Common myeloid progenitor, CD34-positive (primary cell): Measurements from ENCODE around the gene ITIH1. TPM values are rescaled to one million over a fixed set of nuclear protein-coding genes. Genes with fewer than 3 reads are reported as not detected.
"Not testable (repeated sequence)": the region's sequence is repeated elsewhere in the genome, so short reads cannot be mapped to it uniquely, and the experiment has no call there.

ENCODE experiments used
- CTCF ChIA-PET: fragments of 350-600 bp; sonication (Branson Sonifier 250); formaldehyde crosslinking; loops from one replicate; lab custom pipeline; 2021; ENCODE audit warnings: antibody characterized with exemption; lab: Charles Lee
- POLR2A ChIA-PET: fragments of 350-600 bp; sonication (Branson Sonifier 250); formaldehyde crosslinking; loops from one replicate; lab custom pipeline; 2021; ENCODE audit warnings: antibody characterized with exemption; lab: Charles Lee
- DNase-seq, 3 donors: peaks; one replicate each; pipeline versions ENCODE4 v3.0.0 to v3.0.0-alpha.2; 2013
- H3K27ac ChIP-seq, 2 experiments: 1 replicate in 1 of 2; 2 replicates in 1 of 2; pipeline ENCODE4 v1.7.0; 2013; ENCODE audit warnings: inconsistent platforms in 2 of 2, low read length in 2 of 2, mild to moderate bottlenecking in 2 of 2, low read depth in 1 of 2, moderate library complexity in 1 of 2; ENCODE audit not compliant: severe bottlenecking in 2 of 2, insufficient read depth in 1 of 2, poor library complexity in 1 of 2
- H3K27me3 ChIP-seq, 5 experiments: replicated peaks in 2 of 5; 1 replicate in 3 of 5; 2 replicates in 2 of 5; pipeline versions ENCODE4 v1.6.1 to v1.7.0; 2013; ENCODE audit warnings: low read length in 4 of 5, mild to moderate bottlenecking in 2 of 5, moderate library complexity in 2 of 5, inconsistent platforms in 1 of 5; ENCODE audit not compliant: insufficient read depth in 5 of 5, control insufficient read depth in 4 of 5
- H3K36me3 ChIP-seq, 4 experiments: 1 replicate in 2 of 4; 2 replicates in 2 of 4; pipeline versions ENCODE4 v1.6.1 to v1.7.0; 2013; ENCODE audit warnings: low read length in 3 of 4, control low read depth in 1 of 4, mild to moderate bottlenecking in 1 of 4; ENCODE audit not compliant: control insufficient read depth in 4 of 4, insufficient read depth in 4 of 4
- H3K4me1 ChIP-seq, 4 experiments: 1 replicate in 3 of 4; 2 replicates in 1 of 4; pipeline versions ENCODE4 v1.6.1 to v1.7.1; 2013; ENCODE audit warnings: low read length in 3 of 4, mild to moderate bottlenecking in 3 of 4, control low read depth in 1 of 4, inconsistent platforms in 1 of 4, moderate library complexity in 1 of 4; ENCODE audit not compliant: control insufficient read depth in 4 of 4, insufficient read depth in 4 of 4; ENCODE audit errors: control extremely low read depth in 1 of 4
- H3K4me3 ChIP-seq, 7 experiments: 1 replicate in 4 of 7; 2 replicates in 3 of 7; pipeline versions ENCODE4 v1.5.1 to v1.7.0; 2013; ENCODE audit warnings: mild to moderate bottlenecking in 7 of 7, low read length in 6 of 7, moderate library complexity in 6 of 7, inconsistent platforms in 2 of 7, low read depth in 2 of 7, control low read depth in 1 of 7; ENCODE audit not compliant: insufficient read depth in 4 of 7, control insufficient read depth in 1 of 7; ENCODE audit errors: extremely low read depth in 1 of 7
- H3K9me3 ChIP-seq, 5 experiments: 1 replicate in 4 of 5; 2 replicates in 1 of 5; pipeline versions ENCODE4 v1.6.1 to v1.7.1; 2013; ENCODE audit warnings: low read length in 4 of 5, mild to moderate bottlenecking in 2 of 5, inconsistent platforms in 1 of 5, low read depth in 1 of 5, moderate library complexity in 1 of 5; ENCODE audit not compliant: control insufficient read depth in 4 of 5, insufficient read depth in 2 of 5; ENCODE audit errors: control extremely low read depth in 1 of 5
- WGBS: methylation state at CpG from one replicate; pipeline ENCODE4 v1.1.5; 2013; ENCODE audit not compliant: insufficient coverage; 5-methylcytosine and 5-hydroxymethylcytosine counted together
- polyA plus RNA-seq: library from polyadenylated mRNA; unstranded; fragments of 120-200 nt; gene quantifications from one replicate; pipeline ENCODE4 v1.2.1, GENCODE V29; 2013

Gene ITIH1, protein sequence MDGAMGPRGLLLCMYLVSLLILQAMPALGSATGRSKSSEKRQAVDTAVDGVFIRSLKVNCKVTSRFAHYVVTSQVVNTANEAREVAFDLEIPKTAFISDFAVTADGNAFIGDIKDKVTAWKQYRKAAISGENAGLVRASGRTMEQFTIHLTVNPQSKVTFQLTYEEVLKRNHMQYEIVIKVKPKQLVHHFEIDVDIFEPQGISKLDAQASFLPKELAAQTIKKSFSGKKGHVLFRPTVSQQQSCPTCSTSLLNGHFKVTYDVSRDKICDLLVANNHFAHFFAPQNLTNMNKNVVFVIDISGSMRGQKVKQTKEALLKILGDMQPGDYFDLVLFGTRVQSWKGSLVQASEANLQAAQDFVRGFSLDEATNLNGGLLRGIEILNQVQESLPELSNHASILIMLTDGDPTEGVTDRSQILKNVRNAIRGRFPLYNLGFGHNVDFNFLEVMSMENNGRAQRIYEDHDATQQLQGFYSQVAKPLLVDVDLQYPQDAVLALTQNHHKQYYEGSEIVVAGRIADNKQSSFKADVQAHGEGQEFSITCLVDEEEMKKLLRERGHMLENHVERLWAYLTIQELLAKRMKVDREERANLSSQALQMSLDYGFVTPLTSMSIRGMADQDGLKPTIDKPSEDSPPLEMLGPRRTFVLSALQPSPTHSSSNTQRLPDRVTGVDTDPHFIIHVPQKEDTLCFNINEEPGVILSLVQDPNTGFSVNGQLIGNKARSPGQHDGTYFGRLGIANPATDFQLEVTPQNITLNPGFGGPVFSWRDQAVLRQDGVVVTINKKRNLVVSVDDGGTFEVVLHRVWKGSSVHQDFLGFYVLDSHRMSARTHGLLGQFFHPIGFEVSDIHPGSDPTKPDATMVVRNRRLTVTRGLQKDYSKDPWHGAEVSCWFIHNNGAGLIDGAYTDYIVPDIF
- polyA plus RNA-seq: 0.12 TPM

DNA sequence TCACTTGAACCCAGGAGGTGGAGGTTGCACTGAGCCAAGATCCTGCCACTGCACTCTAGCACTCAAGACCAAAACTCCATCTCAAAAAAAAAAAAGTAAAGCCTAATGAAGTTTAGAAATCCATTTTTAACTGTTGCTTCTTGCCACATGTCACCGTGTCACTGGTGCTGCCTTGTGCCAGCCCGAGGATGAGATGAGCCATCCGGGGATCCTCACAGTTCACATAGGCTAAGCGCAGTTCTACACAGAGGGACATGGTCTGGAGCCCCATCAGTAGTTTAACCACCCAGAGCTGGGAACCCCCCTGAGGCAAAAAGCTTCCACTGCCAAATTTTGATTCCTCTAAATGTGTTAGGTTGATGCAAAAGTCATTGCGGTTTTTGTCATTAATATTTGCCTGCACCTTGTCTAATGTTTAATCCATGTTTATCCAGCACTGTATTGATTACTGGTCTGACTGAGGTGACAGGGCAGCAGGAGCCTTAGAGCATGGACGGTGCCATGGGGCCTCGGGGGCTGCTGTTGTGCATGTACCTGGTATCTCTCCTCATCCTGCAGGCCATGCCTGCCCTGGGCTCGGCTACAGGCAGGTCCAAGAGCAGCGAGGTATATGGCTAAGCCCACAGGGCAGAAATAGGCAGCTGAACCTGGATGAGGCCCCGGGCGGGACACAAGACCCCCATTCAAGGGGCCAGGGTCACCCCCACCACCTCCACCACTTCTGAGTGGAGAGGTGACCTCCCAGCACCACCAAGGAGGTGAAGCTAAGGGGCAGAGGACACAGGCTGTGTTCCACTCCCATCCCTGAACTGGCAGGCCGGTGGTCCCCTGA lies at the start of gene ITIH1:
TSS of gene ITIH1 (plus strand) at position 473 of the 832 bp plus-strand sequence. CDS start at position 490, 17 bp downstream.
- no peak within 1 kb of the TSS for H3K27ac ChIP-seq
- CTCF ChIA-PET: interaction anchor here (1.1 kb wide), 1 partner anchor 50 kb away, joined by 3 read pairs; no protein-coding TSS in a partner anchor
- H3K4me1 ChIP-seq: peaks cover 0 to 30% (median 21%) of the 10 kb centered on the region in 4 experiments
- 94% methylated on average over 12 of the region's 12 CpGs for WGBS
- H3K9me3 ChIP-seq: no peaks in the 10 kb centered on the region
- peaks cover 0 to 3% (median 0%) of the 10 kb centered on the region in 5 experiments for H3K27me3 ChIP-seq
- peak within 1 kb of the TSS in 1 of 7 experiments; percentile 31 for H3K4me3 ChIP-seq
- POLR2A ChIA-PET: no interaction called here
- no peaks in the 10 kb centered on the region for H3K36me3 ChIP-seq
- no peak for DNase-seq

DNA sequence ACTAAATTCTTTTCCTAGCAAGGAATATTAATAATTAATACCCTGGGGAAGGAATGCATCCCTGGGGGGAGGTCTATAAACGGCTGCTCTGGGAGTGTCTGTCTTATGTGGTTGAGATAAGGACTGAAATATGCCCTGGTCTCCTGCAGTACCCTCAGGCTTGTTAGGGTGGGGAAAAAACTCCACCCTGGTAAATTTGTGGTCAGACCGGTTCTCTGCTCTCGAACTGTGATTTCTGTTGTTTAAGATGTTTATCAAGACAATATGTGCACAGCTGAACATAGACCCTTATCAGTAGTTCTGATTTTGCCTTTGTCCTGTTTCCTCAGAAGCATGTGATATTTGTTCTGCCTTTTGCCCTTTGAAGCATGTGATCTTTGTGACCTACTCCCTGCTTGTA lies 48.6 kb upstream of the ITIH1 start:
- H3K27ac ChIP-seq, POLR2A ChIA-PET, H3K4me1 ChIP-seq, H3K4me3 ChIP-seq, DNase-seq, H3K27me3 ChIP-seq: not testable (repeated sequence)
- WGBS: no CpG with 5 or more reads among the region's 3 CpGs
- CTCF ChIA-PET: interaction anchor here (1.3 kb wide), 1 partner anchor 14 kb away, joined by 4 read pairs; no protein-coding TSS in a partner anchor
- H3K36me3 ChIP-seq: peaks cover 15 to 47% (median 25%) of the 10 kb centered on the region in 4 experiments
- H3K9me3 ChIP-seq: peaks cover 3 to 27% (median 10%) of the 10 kb centered on the region in 5 experiments

DNA sequence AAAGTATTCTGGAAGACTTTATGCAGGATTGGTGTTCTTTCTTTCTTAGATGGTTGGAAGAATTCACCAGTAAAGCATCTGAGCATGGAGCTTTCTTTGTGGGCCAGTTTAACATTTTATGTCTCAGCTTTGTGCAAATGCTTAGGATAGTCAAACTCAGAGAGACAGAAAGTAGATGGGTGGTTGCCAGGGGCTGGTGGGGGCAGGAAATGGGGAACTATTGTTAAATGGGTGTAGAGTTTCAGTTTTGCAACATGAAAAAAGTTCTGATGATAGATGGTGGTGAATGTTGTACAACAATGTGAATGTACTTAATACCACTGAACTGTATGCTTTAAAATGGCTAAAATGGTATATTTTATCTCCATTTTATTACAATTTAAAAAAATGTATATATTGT lies 46.7 kb upstream of the ITIH1 start:
- H3K36me3 ChIP-seq: peaks cover 22 to 63% (median 34%) of the 10 kb centered on the region in 4 experiments
- DNase-seq: no peak
- no peaks in the 10 kb centered on the region for H3K4me1 ChIP-seq
- H3K9me3 ChIP-seq: peaks cover 3 to 27% (median 10%) of the 10 kb centered on the region in 5 experiments
- CTCF ChIA-PET: no interaction called here
- no peak overlapping the region for H3K4me3 ChIP-seq
- H3K27ac ChIP-seq: no peak overlapping the region
- no peaks in the 10 kb centered on the region for H3K27me3 ChIP-seq
- POLR2A ChIA-PET: no interaction called here

DNA sequence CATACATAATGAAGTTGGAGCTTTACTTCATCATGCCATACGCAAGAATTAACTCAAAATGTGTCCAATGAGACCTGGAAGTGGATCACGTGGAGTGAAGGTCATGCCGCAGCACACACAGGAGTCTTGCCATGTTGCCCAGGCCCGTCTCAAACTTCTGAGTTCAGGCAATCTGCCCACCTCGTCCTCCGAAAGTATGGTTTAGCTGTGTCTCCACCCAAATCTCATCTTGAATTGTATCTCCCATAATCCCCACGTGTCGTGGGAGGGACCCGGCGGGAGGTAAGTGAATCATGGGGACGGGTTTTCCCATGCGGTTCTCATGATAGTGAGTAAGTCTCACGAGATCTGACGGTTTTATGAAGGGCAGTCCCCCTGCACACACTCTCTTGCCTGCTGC lies 45.8 kb upstream of the ITIH1 start:
- POLR2A ChIA-PET: no interaction called here
- no peak overlapping the region for H3K4me3 ChIP-seq
- no peaks in the 10 kb centered on the region for H3K27me3 ChIP-seq
- DNase-seq: no peak
- peaks cover 22 to 66% (median 35%) of the 10 kb centered on the region in 4 experiments for H3K36me3 ChIP-seq
- peaks cover 3 to 27% (median 10%) of the 10 kb centered on the region in 5 experiments for H3K9me3 ChIP-seq
- H3K4me1 ChIP-seq: no peaks in the 10 kb centered on the region
- 94% methylated on average over 14 of the region's 14 CpGs for WGBS
- no peak overlapping the region for H3K27ac ChIP-seq
- CTCF ChIA-PET: no interaction called here

DNA sequence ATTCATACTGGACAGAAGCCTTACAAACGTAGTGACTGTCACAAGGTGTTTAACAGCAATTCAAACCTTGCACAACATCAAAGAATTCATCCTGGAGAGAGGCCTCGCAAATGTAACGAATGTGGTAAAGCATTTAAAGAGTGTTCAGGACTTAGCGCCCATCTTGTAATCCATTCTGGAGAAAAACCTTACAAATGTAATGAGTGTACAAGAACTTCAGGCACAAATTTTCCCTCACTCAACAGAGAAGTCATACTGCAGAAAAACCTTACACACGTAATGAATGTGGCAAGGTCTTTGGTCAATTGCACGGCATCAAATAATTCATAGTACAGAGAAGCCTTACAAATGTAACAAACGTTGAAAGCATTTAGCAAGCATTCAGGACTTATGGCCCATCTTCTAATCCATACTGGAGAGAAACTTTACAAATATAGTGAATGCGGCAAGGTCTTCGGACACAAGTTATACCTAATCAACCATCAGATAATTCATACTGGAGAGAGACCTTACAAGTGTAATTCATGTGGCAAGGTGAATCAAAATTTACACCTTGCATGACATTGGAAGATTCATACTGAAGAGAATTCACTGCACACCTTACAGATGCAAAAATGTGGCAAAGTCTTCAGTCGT lies 44.0 kb upstream of the ITIH1 start:
- H3K4me1 ChIP-seq: no peaks in the 10 kb centered on the region
- 100% methylated on average over 1 of the region's 10 CpGs for WGBS
- peaks cover 3 to 24% (median 7%) of the 10 kb centered on the region in 5 experiments for H3K9me3 ChIP-seq
- H3K36me3 ChIP-seq: peaks cover 17 to 68% (median 40%) of the 10 kb centered on the region in 4 experiments
- no peaks in the 10 kb centered on the region for H3K27me3 ChIP-seq
- ChIA-PET POLR2A (no interaction called here), CTCF (no interaction called here)
- no peak for DNase-seq
- H3K27ac ChIP-seq: no peak overlapping the region
- no peak overlapping the region for H3K4me3 ChIP-seq

DNA sequence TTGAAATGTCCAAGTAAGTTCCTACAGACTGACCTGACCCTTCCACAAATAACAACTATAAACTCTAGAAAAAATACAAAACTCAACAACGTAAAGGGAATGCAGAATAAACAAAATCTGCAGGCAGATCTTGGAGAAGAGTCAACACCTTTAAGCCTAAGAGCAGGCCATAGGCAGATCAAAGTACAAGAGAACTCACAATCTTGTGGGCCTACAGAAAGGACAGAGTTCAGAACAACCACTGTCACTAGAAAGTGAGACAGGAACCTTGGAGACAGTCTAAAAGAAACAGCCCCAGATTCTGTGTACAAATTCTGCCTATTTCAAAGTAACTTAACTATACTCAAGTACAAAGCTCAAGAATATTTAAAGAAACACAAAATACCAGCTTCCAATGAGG lies 37.7 kb upstream of the ITIH1 start:
- Histone ChIP-seq H3K4me3 (no peak overlapping the region), H3K27ac (no peak overlapping the region), H3K36me3 (peaks cover 21 to 68% (median 33%) of the 10 kb centered on the region in 4 experiments), H3K4me1 (no peaks in the 10 kb centered on the region), H3K9me3 (peaks cover 0 to 1% (median 0%) of the 10 kb centered on the region in 5 experiments), H3K27me3 (no peaks in the 10 kb centered on the region)
- no peak for DNase-seq
- ChIA-PET CTCF (interaction anchor here (0.6 kb wide), 1 partner anchor 21 kb away, joined by 3 read pairs; no protein-coding TSS in a partner anchor), POLR2A (no interaction called here)
- 91% methylated on average over 1 of the region's 1 CpG for WGBS
